Immature natural killer cell (primary cell): Measurements from ENCODE around the gene RHOG. TPM values are rescaled to one million over a fixed set of nuclear protein-coding genes. Genes with fewer than 3 reads are reported as not detected.
"Not testable (repeated sequence)": the region's sequence is repeated elsewhere in the genome, so short reads cannot be mapped to it uniquely, and the experiment has no call there.

Experiments
- DNase-seq, 3 donors: peaks; one replicate each; pipeline ENCODE4 v3.0.0; 2022; ENCODE audit warnings: mixed read lengths in 1 of 3
- H3K27ac Mint-ChIP-seq, 6 donors: one replicate each; pipeline ENCODE4 v1.8.0; 2020; ENCODE audit warnings: mixed read lengths in 6 of 6, mild to moderate bottlenecking in 5 of 6, inconsistent platforms in 4 of 6, moderate library complexity in 3 of 6
- H3K27me3 Mint-ChIP-seq, 3 donors: one replicate each; pipeline ENCODE4 v1.8.0; 2020 to 2021; ENCODE audit warnings: low read depth in 3 of 3, mild to moderate bottlenecking in 3 of 3, mixed read lengths in 3 of 3, moderate library complexity in 3 of 3, inconsistent platforms in 1 of 3
- H3K36me3 Mint-ChIP-seq, 3 donors: one replicate each; pipeline ENCODE4 v1.8.0; 2020; ENCODE audit warnings: mixed read lengths in 3 of 3, inconsistent platforms in 2 of 3, mild to moderate bottlenecking in 2 of 3
- H3K4me1 Mint-ChIP-seq, 2 donors: one replicate each; pipeline ENCODE4 v1.8.0; 2020; ENCODE audit warnings: inconsistent platforms in 2 of 2, mild to moderate bottlenecking in 2 of 2, mixed read lengths in 2 of 2, moderate library complexity in 1 of 2
- H3K4me3 Mint-ChIP-seq, 5 donors: one replicate each; pipeline ENCODE4 v1.8.0; 2020; ENCODE audit warnings: mild to moderate bottlenecking in 5 of 5, mixed read lengths in 5 of 5, inconsistent platforms in 3 of 5, moderate library complexity in 3 of 5
- H3K9me3 Mint-ChIP-seq, 6 donors: one replicate each; pipeline ENCODE4 v1.8.0; 2020; ENCODE audit warnings: mild to moderate bottlenecking in 6 of 6, mixed read lengths in 6 of 6, inconsistent platforms in 4 of 6, moderate library complexity in 3 of 6
- polyA plus RNA-seq, 3 donors: library from polyadenylated mRNA; unstranded; fragments of 300-500 nt; fragmentation: Illumina TruSeq; gene quantifications; one replicate each; pipeline ENCODE4 v1.2.3, GENCODE V29; 2021

RHOG gene
- polyA plus RNA-seq, 3 donors from 2014 or later, result 167 to 292 (median 199) TPM

GRCh38 chr11:3807909-3808860, 32.6 kb downstream of the RHOG start, which contains the start of gene PGAP2:
PGAP2 (plus strand) TSS chr11:3808560; CDS start chr11:3811260, 2,700 bp downstream.
- Mint-ChIP-seq H3K36me3 (no peaks in the 10 kb centered on the region), H3K27me3 (peaks cover 2 to 6% (median 3%) of the 10 kb centered on the region in 3 donors), H3K4me1 (peaks cover 14 to 18% of the 10 kb centered on the region in 2 donors), H3K4me3 (peak within 1 kb of the TSS; percentile 96 to 98 (median 98)), H3K27ac (peak within 1 kb of the TSS; percentile 83 to 97 (median 91)), H3K9me3 (no peaks in the 10 kb centered on the region)
- DNase-seq, result peak; percentile 50 to 57 (median 56)

GRCh38 chr11:3803726-3804495, 36.8 kb downstream of the RHOG start:
- peaks cover 0 to 5% (median 2%) of the 10 kb centered on the region in 3 donors for H3K27me3 Mint-ChIP-seq
- H3K9me3 Mint-ChIP-seq, result no peaks in the 10 kb centered on the region
- no peaks in the 10 kb centered on the region for H3K36me3 Mint-ChIP-seq
- H3K4me1 Mint-ChIP-seq, result peaks cover 12% of the 10 kb centered on the region in 2 donors
- H3K27ac Mint-ChIP-seq, result peak overlapping the region in 1 of 6 donors; percentile 67
- H3K4me3 Mint-ChIP-seq, result no peak overlapping the region
- DNase-seq, result no peak

- H3K4me3 Mint-ChIP-seq, result no peak overlapping the region
- H3K27me3 Mint-ChIP-seq, result peaks cover 5 to 9% (median 6%) of the 10 kb centered on the region in 3 donors
Observed at GRCh38 chr11:3802011-3802790, 38.6 kb downstream of the RHOG start.

GRCh38 chr11:3799873-3800272, 40.9 kb downstream of the RHOG start:
- Mint-ChIP-seq H3K4me3 (peak overlapping the region in 3 of 5 donors; percentile 28 to 42 (median 38)), H3K27me3 (peaks cover 5 to 16% (median 15%) of the 10 kb centered on the region in 3 donors), H3K27ac (peak overlapping the region in 5 of 6 donors; percentile 58 to 77 (median 63)), H3K4me1 (peaks cover 29% of the 10 kb centered on the region in 2 donors), H3K9me3 (no peaks in the 10 kb centered on the region), H3K36me3 (no peaks in the 10 kb centered on the region)
- DNase-seq, result no peak

More at GRCh38 chr11:3802011-3802790, 38.6 kb downstream of the RHOG start:
- Mint-ChIP-seq H3K9me3 (no peaks in the 10 kb centered on the region), H3K27ac (no peak overlapping the region), H3K36me3 (no peaks in the 10 kb centered on the region), H3K4me1 (peaks cover 7 to 9% of the 10 kb centered on the region in 2 donors)
- DNase-seq, result no peak

- Mint-ChIP-seq H3K27ac (peak overlapping the region; percentile 99 to 100 (median 99)), H3K9me3 (no peaks in the 10 kb centered on the region), H3K4me1 (peaks cover 34% of the 10 kb centered on the region in 2 donors), H3K27me3 (peaks cover 5 to 16% (median 15%) of the 10 kb centered on the region in 3 donors), H3K4me3 (peak overlapping the region; percentile 39 to 99 (median 92)), H3K36me3 (peaks cover 0 to under 1% (median 0%) of the 10 kb centered on the region in 3 donors)
- no peak for DNase-seq
Observed at GRCh38 chr11:3799143-3799542, 41.6 kb downstream of the RHOG start.

GRCh38 chr11:3797329-3798090, 43.2 kb downstream of the RHOG start, which contains the start of gene NUP98:
NUP98 (minus strand) TSS chr11:3797554; CDS start chr11:3782117, 15,437 bp downstream.
- no peaks in the 10 kb centered on the region for H3K9me3 Mint-ChIP-seq
- H3K4me1 Mint-ChIP-seq, result peaks cover 34 to 37% of the 10 kb centered on the region in 2 donors
- peak within 1 kb of the TSS; percentile 92 to 99 (median 99) for H3K4me3 Mint-ChIP-seq
- H3K27me3 Mint-ChIP-seq, result peaks cover 5 to 16% (median 13%) of the 10 kb centered on the region in 3 donors
- H3K27ac Mint-ChIP-seq, result peak within 1 kb of the TSS; percentile 99 to 100 (median 99)
- peak; percentile 100 for DNase-seq
- H3K36me3 Mint-ChIP-seq, result peaks cover 0 to 5% (median 0%) of the 10 kb centered on the region in 3 donors

GRCh38 chr11:3796801-3797328, 43.9 kb downstream of the RHOG start:
- no peaks in the 10 kb centered on the region for H3K9me3 Mint-ChIP-seq
- H3K4me1 Mint-ChIP-seq, result peaks cover 34 to 38% of the 10 kb centered on the region in 2 donors
- peaks cover 0 to 7% (median 0%) of the 10 kb centered on the region in 3 donors for H3K36me3 Mint-ChIP-seq
- H3K4me3 Mint-ChIP-seq, result peak overlapping the region; percentile 92 to 99 (median 99)
- no peak for DNase-seq
- peaks cover 5 to 16% (median 13%) of the 10 kb centered on the region in 3 donors for H3K27me3 Mint-ChIP-seq
- H3K27ac Mint-ChIP-seq, result peak overlapping the region; percentile 99 to 100 (median 99)

- H3K27me3 Mint-ChIP-seq, result peaks cover 5 to 16% (median 13%) of the 10 kb centered on the region in 3 donors
- peak overlapping the region; percentile 99 to 100 (median 99) for H3K27ac Mint-ChIP-seq
- DNase-seq, result no peak
- no peaks in the 10 kb centered on the region for H3K9me3 Mint-ChIP-seq
- H3K36me3 Mint-ChIP-seq, result peaks cover 0 to 7% (median 0%) of the 10 kb centered on the region in 3 donors
- H3K4me1 Mint-ChIP-seq, result peaks cover 34 to 38% of the 10 kb centered on the region in 2 donors
- peak overlapping the region; percentile 92 to 99 (median 99) for H3K4me3 Mint-ChIP-seq
Observed at GRCh38 chr11:3796346-3796745, 44.4 kb downstream of the RHOG start.

GRCh38 chr11:3796002-3796311, 44.8 kb downstream of the RHOG start:
- H3K4me1 Mint-ChIP-seq, result peaks cover 34 to 38% of the 10 kb centered on the region in 2 donors
- DNase-seq, result no peak
- H3K36me3 Mint-ChIP-seq, result peaks cover 0 to 7% (median 0%) of the 10 kb centered on the region in 3 donors

GRCh38 chr11:3795131-3796001, 45.4 kb downstream of the RHOG start:
- peaks cover 37 to 40% of the 10 kb centered on the region in 2 donors for H3K4me1 Mint-ChIP-seq

More at GRCh38 chr11:3796002-3796311, 44.8 kb downstream of the RHOG start:
- Mint-ChIP-seq H3K9me3 (no peaks in the 10 kb centered on the region), H3K27ac (peak overlapping the region; percentile 99 to 100 (median 99)), H3K4me3 (peak overlapping the region; percentile 92 to 99 (median 99)), H3K27me3 (peaks cover 5 to 16% (median 13%) of the 10 kb centered on the region in 3 donors)

GRCh38 chr11:3794387-3794786, 46.4 kb downstream of the RHOG start:
- Mint-ChIP-seq H3K4me1 (peaks cover 45 to 46% of the 10 kb centered on the region in 2 donors), H3K27me3 (peaks cover 5 to 16% (median 13%) of the 10 kb centered on the region in 3 donors), H3K27ac (peak overlapping the region; percentile 21 to 99 (median 59))
- H3K9me3 Mint-ChIP-seq, DNase-seq, H3K4me3 Mint-ChIP-seq, H3K36me3 Mint-ChIP-seq: not testable (repeated sequence)

More at GRCh38 chr11:3795131-3796001, 45.4 kb downstream of the RHOG start:
- Mint-ChIP-seq H3K27me3 (peaks cover 5 to 16% (median 13%) of the 10 kb centered on the region in 3 donors), H3K36me3 (peaks cover 0 to 7% (median 0%) of the 10 kb centered on the region in 3 donors), H3K4me3 (peak overlapping the region; percentile 92 to 99 (median 99)), H3K27ac (peak overlapping the region; percentile 99 to 100 (median 99)), H3K9me3 (no peaks in the 10 kb centered on the region)
- no peak for DNase-seq
